ENCODE data around the gene ERVH48-1.
"Not testable (repeated sequence)": the region's sequence is repeated elsewhere in the genome, so short reads cannot be mapped to it uniquely, and the experiment has no call there.

Gene ERVH48-1

GRCh38 chr21:42938606-42938995 is 13.2 kb upstream of the ERVH48-1 start:
- not testable (repeated sequence) for FAIRE-seq

DNA sequence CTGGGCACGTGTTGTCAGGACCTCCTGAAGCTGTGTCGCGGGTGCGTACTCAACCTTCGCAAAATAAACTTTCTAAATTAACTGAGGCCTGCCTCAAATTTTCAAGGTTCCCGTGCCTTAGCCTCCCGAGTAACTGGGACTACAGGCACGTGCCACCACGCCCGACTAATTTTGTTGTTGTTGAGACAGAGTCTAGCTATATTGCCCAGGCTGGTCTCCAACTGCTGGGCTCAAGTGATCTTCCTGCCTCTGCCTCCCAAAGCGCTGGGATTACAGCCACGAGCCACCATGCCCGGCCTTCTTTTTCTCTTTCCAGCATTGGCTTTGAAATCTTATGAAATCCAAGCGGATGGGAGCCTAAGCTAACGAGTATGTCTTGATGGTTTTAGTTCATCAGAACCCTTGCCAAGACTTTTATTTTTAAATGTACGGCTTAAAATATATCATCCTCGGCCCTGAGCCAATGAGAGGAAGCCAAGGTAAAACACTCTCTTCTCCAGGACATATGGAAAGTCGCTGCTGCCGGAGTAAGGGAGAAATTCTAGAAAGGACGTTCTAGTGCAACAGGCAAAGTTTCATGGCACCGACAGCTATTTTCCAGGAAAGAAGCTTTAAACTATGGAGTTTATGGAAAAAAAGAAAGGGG is 12.7 kb upstream of the ERVH48-1 start:
- FAIRE-seq, result no peak

DNA sequence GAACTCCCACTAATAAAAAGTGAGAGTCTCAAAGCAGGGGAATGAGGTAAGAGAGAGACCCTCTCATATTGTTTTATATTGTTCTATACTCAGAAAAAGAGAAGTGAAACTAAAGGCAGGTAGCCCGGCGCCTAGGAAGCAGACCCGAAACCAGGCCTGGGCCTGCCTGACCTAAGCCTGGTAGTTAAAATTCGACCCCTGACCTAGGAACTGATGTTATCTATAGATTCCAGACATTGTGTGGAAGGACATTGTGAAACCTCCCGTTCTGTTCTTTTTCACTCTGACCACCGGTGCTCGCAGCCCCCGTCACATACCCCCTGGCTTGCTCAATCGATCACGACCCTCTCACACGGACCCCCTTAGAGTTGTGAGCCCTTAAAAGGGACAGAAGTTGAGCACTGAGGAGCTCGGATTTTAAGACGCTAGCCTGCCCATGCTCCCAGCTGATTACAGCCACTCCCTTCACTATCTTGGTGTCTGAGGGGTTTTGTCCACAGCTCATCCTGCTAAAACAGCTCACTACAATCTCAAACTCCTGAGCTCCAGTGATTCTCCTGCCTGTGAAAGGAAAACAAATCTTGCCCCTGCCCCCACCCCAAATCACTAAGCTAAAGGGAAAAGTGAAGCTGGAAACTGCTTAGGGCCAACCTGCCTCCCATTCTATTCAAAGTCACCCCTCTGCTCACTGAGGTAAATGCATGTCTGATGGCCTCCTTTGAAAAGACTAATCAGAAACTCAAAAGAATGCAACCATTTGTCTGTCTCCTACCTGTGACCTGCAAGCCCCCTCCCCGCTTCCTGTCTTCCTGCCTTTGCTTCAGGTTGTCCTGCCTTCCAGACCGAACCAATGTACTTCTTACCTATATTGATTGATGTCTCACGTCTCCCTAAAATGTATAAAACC is 11.9 kb upstream of the ERVH48-1 start:
- not testable (repeated sequence) for FAIRE-seq

- FAIRE-seq, result not testable (repeated sequence)
Observed at GRCh38 chr21:42936360-42936759, 10.9 kb upstream of the ERVH48-1 start.

DNA sequence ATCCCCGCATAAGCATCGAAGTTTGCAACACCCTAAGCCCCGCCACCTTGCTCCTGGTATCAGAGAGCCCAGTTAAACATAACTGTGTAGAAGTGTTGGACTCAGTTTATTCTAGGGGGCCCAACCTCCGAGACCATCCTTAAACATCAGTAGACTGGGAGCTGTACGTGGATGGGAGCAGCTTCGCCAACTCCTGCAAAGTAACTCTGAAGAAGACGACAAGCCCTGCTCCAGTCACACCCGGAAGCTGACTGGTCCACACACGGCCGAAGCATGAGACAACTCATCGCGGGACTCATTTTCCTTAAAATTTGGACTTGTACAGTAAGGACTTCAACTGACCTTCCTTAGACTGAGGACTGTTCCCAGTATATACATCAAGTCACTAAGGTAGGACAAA is 8.5 kb upstream of the ERVH48-1 start:
- not testable (repeated sequence) for FAIRE-seq

- not testable (repeated sequence) for FAIRE-seq
Observed at GRCh38 chr21:42933137-42933970, 7.9 kb upstream of the ERVH48-1 start.

GRCh38 chr21:42932378-42933136 is 7.1 kb upstream of the ERVH48-1 start:
- FAIRE-seq, result not testable (repeated sequence)

GRCh38 chr21:42931560-42932235 is 6.3 kb upstream of the ERVH48-1 start:
- no peak for FAIRE-seq

DNA sequence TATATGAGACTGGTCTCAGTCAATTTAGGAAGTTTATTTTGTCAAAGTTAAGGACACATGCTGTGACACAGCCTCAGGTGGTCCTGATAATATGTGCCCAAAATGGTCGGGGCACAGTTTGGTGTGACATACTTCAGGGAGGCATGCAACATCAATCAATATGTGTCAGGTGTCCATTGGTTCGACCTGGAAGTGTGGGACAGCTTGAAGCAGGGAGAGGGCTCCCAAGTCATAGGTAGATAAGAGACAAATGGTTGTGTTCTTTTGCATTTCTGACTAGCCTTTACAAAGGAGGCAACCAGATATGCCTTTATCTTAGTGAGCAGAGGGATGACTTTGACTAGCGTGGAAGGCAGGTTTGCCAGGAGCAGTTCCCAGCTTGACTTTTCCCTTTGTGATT is 4.5 kb upstream of the ERVH48-1 start:
- no peak for FAIRE-seq

DNA sequence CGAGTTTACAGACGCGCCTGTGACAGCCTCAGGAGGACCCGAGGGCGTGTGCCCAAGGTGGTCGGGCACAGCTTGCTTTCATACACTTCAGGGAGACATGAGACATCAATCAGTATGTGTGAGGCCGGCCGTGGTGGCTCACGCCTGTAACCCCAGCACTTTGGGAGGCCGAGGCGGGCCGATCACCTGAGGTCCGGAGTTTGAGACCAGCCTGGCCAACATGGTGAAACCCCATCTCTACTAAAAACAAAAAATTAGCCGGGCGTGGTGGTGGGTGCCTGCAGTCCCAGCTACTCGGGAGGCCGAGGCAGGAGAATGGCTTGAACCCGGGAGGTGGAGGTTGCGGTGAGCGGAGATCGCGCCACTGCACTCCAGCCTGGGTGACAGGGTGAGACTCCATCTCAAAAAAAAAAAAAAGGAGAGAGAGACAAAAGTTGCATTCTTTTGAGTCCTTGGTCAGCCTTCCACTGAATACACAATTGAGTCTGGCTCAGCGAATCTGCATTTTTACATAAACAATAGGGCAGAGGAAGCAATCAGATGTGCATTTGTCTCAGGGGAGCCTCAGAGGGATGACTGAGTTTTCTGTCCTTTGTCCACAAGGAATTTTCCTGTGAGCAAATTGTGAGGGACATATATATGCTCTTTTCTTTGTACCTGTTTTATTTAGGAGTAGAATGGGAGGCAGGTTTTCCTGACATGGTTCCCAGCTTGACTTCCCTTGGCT is 2.2 kb upstream of the ERVH48-1 start:
- FAIRE-seq, result not testable (repeated sequence)

- FAIRE-seq, result no peak
Observed at GRCh38 chr21:42924433-42924751, 1.0 kb downstream of the ERVH48-1 start.

DNA sequence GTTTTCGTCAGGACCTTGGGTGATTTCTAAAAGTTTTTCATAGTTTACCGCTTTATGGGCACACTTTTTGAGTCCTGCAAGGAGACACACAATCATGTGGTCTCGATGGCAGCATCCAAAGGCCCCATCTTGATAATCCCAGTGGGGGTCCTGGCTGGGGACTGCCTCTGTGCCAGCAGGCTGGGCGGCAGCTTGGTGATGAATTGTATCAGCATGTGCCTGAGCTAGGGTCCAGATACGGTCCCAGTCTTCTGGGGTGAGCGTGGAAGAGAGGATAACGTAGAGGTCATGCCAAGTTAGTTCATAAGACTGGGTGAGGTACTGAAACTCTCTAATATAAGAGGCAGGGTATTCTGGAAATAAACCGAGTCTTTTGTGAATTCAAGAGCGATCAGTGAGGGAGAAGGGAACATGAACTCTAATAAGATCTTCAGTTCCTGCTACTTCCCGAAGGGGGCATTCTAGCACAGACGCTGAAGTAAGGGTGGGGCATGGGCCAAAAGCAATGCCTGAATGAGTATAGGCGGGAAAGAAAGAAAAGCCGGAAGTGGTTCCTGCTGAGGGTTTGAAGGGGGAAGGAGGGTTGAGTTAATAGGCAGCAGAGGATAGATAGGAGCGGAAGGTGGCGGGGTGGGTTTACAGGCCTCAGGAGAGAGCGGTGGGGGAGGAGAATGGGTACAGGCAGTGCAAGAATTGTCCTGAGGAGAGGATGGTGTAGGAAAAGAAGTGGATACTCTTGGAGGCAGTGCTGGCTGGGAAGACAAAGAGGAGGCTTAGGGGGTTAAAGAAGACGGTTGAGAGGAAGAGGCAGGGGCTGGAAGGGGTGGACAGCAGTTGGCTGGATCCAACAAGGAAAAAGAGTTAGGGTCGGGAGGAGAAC is 1.6 kb downstream of the ERVH48-1 start:
- FAIRE-seq, result peak; percentile 46

DNA sequence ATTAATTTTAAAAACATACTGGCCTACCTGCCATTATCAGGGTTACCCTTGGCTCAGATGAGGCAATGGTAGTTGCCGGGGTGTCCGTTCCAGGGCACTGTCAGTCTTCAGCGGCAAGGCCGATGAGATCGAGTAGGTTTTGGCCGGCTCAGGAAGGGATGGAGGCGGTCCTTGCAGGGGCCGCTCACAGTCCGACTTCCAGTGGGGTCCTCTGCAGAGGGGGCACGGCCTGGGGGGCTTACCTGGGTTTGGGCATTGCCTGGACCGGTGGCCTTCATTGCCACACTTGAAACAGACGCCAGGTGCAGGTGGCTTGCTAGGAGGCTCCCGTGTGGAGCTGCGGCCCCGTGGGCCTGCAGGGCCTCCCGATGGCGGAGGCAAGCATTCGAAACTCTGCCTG is 2.5 kb downstream of the ERVH48-1 start:
- no peak for FAIRE-seq

- FAIRE-seq, result no peak
Observed at GRCh38 chr21:42921927-42922326, 3.5 kb downstream of the ERVH48-1 start.

- FAIRE-seq, result no peak
Observed at GRCh38 chr21:42918291-42918690, 7.1 kb downstream of the ERVH48-1 start.

DNA sequence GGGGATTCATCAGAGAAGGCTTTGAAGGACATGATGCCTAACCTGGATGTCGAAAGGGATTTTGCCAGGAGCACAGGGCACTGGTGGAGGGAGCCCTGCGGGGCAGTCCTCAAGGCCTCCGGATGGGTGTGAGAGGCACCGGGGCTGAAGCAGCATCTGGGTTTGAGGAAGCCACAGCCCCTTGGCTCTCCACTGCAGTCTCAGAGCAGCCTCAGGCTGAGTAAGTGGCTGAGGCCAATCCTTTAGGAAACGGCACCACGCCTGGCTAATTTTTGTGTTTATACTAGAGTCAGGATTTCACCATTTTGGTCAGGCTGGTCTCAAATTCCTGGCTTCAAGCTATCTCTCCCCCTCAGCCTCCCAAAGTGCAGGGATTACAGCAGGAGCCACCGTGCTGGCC is 12.0 kb downstream of the ERVH48-1 start:
- no peak for FAIRE-seq

DNA sequence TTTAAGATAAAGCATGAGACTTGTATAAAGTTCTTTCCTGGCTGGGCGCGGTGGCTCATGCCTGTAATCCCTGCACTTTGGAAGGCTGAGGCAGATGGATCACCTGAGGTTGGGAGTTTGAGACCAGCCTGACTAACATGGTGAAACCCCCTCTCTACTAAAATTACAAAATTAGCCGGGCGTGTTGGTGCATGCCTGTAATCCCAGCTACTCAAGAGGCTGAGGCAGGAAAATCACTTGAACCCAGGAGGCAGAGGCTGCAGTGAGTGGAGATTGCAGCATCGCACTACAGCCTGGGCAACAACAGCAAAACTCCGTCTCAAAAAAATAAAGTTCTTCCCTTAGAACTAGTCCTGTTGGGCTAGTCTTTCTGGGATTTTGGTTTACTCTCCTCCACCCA is 13.5 kb downstream of the ERVH48-1 start:
- not testable (repeated sequence) for FAIRE-seq

DNA sequence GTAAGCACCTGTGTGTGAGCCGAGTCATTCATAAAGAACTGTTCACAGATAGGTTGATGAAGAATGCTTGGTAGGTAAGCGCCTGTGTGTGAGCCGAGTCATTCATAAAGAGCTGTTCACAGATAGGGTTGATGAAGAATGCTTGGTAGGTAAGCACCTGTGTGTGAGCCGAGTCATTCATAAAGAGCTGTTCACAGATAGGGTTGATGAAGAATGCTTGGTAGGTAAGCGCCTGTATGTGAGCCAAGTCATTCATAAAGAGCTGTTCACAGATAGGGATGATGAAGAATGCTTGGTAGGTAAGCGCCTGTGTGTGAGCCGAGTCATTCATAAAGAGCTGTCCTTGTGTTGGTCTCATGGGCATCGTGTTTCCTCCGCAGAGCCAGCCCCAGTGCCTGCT is 16.9 kb downstream of the ERVH48-1 start:
- not testable (repeated sequence) for FAIRE-seq

- no peak for FAIRE-seq
Observed at GRCh38 chr21:42906233-42906632, 19.2 kb downstream of the ERVH48-1 start.

DNA sequence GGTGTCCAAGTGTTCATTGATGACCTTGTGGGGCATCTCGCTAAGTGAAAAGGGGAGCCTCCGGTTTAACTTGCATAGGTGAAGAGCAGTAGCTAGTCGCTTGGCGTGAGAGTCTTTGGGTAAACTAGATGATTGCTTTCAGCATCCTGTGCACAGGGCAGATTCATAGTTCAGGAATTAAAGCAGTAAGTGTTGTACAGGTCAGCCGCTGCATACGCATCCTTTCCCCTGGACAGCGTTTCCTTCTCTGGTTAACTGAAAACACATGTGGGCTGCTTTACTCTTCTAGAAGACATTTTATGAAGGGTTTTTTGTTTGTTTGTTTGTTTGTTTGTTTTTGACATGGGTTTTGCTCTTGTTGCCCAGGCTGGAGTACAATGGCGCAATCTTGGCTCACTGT is 20.2 kb downstream of the ERVH48-1 start:
- no peak for FAIRE-seq
